Measurements from ENCODE around the gene RLF. TPM values are rescaled to one million over a fixed set of nuclear protein-coding genes. Genes with fewer than 3 reads are reported as not detected.

The RLF gene, protein sequence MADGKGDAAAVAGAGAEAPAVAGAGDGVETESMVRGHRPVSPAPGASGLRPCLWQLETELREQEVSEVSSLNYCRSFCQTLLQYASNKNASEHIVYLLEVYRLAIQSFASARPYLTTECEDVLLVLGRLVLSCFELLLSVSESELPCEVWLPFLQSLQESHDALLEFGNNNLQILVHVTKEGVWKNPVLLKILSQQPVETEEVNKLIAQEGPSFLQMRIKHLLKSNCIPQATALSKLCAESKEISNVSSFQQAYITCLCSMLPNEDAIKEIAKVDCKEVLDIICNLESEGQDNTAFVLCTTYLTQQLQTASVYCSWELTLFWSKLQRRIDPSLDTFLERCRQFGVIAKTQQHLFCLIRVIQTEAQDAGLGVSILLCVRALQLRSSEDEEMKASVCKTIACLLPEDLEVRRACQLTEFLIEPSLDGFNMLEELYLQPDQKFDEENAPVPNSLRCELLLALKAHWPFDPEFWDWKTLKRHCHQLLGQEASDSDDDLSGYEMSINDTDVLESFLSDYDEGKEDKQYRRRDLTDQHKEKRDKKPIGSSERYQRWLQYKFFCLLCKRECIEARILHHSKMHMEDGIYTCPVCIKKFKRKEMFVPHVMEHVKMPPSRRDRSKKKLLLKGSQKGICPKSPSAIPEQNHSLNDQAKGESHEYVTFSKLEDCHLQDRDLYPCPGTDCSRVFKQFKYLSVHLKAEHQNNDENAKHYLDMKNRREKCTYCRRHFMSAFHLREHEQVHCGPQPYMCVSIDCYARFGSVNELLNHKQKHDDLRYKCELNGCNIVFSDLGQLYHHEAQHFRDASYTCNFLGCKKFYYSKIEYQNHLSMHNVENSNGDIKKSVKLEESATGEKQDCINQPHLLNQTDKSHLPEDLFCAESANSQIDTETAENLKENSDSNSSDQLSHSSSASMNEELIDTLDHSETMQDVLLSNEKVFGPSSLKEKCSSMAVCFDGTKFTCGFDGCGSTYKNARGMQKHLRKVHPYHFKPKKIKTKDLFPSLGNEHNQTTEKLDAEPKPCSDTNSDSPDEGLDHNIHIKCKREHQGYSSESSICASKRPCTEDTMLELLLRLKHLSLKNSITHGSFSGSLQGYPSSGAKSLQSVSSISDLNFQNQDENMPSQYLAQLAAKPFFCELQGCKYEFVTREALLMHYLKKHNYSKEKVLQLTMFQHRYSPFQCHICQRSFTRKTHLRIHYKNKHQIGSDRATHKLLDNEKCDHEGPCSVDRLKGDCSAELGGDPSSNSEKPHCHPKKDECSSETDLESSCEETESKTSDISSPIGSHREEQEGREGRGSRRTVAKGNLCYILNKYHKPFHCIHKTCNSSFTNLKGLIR (N-terminal part only)
- polyA plus RNA-seq (ENCODE audit: insufficient read length in 4 of 4): 10 to 100 TPM; 20.1 to 26.8 (median 24.7) TPM

GRCh38 chr1:40161125-40161887 lies at the start of gene RLF:
Gene RLF, plus strand, starts transcription at chr1:40161387. Its CDS starts 13 bp downstream, at chr1:40161400.
- peak; percentile 81 to 91 (median 88) for DNase-seq (ENCODE audit: low read depth in 4 of 4, low spot score in 3 of 4)

DNA sequence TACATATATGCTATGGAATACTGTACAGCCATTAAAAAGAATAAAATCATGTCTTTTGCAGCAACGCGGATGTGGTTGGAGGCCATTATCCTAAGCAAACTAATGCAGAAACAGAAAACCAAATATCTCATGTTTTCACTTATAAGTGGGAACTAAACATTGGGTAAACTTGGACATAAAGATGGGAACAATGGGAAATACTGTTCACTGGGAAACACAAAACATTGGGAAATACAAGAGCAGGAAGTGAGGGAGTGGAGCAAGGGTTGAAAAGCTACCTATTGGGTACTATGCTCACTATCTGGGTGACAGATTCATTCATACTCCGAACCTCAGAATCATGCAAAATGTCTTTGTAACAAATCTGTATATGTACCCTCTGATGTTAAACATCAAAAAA lies 46.8 kb upstream of the RLF start:
- no peak for DNase-seq (ENCODE audit: low read depth in 4 of 4, low spot score in 3 of 4)

- no peak for DNase-seq (ENCODE audit: low read depth in 4 of 4, low spot score in 3 of 4)
These were observed 41.1 kb upstream of the RLF start for GRCh38 chr1:40120128-40120527.

DNA sequence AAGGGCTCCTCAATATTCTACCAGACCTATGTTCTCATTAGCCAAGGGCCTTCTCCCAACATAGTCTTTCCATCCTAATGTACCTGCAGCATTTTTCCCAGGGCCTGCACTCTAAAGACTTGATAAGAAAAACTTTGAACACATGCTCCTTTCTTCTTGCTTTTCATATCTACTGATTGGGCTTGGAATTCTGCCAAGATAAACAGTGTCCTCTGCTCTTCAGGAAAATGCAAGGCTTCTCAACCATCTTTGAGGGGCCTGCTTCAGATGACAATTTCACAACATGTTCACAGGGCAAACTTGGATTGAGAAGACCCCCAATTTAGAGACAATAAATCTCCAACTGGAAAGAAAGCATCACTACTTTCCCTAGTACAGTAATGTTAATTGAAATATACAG lies 38.3 kb upstream of the RLF start:
- no peak for DNase-seq (ENCODE audit: low read depth in 4 of 4, low spot score in 3 of 4)

- no peak for DNase-seq (ENCODE audit: low read depth in 4 of 4, low spot score in 3 of 4)
These were observed 30.3 kb upstream of the RLF start for GRCh38 chr1:40130892-40131291.

GRCh38 chr1:40132383-40133311 lies 28.5 kb upstream of the RLF start:
- DNase-seq (ENCODE audit: low read depth in 4 of 4, low spot score in 3 of 4): peak in 3 of 4 donors; percentile 5 to 17 (median 10)

- no peak for DNase-seq (ENCODE audit: low read depth in 4 of 4, low spot score in 3 of 4)
These were observed 27.9 kb upstream of the RLF start for GRCh38 chr1:40133312-40133665.

DNA sequence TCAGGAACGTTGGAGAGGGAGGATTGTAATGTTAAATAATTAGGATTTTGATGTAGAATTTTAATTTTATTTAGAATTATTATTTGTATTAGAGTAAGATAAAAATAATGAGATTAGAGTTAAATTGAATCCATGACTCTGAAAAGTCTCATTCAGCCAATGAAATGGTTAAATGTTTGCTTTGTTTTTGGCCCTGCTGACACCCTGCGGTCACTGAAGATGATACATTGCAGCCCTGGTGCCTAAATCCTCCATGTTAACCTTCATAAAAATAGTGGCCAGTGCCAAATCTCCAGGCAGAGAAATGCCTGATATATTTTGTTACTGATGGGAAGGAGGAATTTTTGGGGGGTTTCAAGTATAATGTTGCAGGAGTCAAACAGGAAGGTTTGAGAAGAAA lies 27.3 kb upstream of the RLF start:
- DNase-seq (ENCODE audit: low read depth in 4 of 4, low spot score in 3 of 4): no peak

DNA sequence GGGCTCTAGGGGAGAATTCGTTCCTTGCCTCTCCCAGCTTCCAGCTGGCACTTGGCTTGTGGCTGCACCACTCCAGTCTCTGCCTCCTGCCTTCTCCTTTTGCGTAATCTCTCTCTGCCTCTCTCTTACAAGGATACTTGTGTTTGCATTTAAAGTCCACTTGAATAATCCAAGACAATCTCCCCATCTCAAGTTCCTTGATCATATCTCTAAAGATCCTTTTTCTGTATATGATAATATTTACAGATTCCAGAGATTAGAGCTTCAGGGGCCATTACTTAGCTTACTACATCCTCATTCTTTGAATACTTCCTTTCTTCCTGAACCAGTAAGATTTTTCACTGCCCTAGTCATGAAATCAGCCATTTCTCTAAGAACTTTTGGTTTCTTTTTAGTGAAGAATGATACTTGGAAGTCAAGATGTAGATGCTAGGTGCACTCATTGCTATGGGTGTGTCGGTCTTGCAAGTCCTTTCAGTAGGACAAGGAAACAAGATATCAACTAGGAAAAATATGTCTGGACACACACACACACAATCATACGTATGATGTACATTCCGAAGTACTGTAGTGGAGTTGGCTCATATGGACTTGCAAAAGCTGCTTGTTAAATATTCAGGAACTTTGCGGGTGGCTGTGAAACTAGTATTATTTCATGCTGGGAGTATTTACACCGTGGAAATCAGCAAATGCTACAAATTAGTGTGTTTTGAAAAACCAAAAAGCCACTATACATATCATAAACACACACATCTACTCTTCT lies 20.8 kb upstream of the RLF start:
- DNase-seq (ENCODE audit: low read depth in 4 of 4, low spot score in 3 of 4): no peak

- no peak for DNase-seq (ENCODE audit: low read depth in 4 of 4, low spot score in 3 of 4)
These were observed 19.2 kb upstream of the RLF start for GRCh38 chr1:40141878-40142535.

- DNase-seq (ENCODE audit: low read depth in 4 of 4, low spot score in 3 of 4): peak; percentile 52 to 61 (median 56)
These were observed 17.2 kb upstream of the RLF start for GRCh38 chr1:40143891-40144575.

- no peak for DNase-seq (ENCODE audit: low read depth in 4 of 4, low spot score in 3 of 4)
These were observed 9.6 kb upstream of the RLF start for GRCh38 chr1:40151457-40152079.

DNA sequence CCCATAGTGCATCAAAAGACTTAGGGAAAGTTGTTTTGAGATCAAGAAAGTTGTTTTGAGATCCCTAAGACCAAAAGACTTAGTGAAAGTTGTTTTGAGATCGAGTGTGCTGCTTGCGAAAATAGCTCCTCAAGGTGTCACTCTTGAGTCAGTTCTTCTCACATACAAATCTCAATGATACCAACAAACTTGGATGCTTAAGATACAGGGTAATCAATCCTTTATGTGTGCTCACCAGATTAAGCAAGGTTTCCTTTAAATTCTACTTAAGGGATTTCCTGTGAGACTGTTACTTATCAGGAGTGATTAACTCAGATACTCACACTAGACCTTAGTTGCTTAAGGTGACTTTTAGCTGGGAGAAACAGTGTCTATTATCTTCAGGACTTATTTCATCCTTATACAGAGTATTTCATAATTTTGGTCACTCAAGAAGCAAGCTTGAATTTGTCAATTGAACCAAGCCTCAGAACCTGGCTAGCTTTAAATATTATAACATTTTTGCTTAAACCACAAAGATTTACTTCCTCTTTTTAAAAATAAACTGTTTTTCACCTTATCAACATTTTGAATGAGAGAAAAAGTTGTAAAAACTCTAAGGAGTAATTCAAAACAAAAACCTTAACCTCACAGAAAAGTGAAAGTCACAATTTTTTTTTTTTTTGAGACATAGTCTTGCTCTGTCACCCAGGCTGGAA lies 8.0 kb upstream of the RLF start:
- peak in 1 of 4 donors; percentile 22 for DNase-seq (ENCODE audit: low read depth in 4 of 4, low spot score in 3 of 4)

- DNase-seq (ENCODE audit: low read depth in 4 of 4, low spot score in 3 of 4): no peak
These were observed 6.1 kb upstream of the RLF start for GRCh38 chr1:40155135-40155534.

DNA sequence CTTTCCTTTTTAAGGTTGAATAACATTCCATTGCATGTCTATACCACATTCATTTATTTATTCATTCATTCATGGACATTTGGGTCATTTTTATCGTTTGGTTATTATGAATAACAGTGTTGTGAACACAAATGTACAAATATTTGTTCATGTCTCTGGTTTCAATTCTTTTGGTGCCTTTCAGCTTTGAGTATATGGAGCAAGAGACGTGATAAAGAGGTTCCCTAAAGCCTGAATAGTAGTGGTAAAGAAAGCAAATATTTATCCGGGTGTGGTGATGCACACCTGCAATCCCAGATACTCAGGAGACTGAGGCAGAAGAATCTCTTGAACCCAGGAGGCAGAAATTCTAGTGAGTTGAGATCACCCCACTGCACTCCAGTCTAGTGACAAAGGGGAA lies 5.3 kb upstream of the RLF start:
- no peak for DNase-seq (ENCODE audit: low read depth in 4 of 4, low spot score in 3 of 4)

DNA sequence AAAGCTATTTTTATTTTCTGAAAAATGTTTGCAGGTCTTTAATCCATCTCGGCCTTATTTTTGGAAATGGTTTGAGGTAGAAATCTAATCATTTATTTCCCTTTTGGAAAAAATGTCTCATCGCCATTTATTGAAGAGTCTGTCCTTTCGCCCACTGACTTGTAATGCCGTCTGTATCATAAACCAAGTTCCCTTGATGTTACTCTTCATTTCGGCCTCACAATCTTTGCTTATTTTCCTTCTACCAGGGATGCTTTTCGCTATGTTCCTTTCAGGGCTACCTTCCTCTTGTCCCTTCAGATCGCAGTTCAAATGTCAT lies 422 bp upstream of the RLF start:
- no peak for DNase-seq (ENCODE audit: low read depth in 4 of 4, low spot score in 3 of 4)
